HEK293T (cell line): ENCODE results near the gene PAX8.

Experiments
- CTBP1 ChIP-seq: fragments of 450-650 bp; IDR thresholded peaks from 2 replicates; pipeline ENCODE4 v1.6.1; 2016; ENCODE audit warnings: borderline replicate concordance
- ELF4 ChIP-seq: fragments of 450-650 bp; IDR thresholded peaks from 2 replicates; pipeline ENCODE4 v1.6.1; 2017; ENCODE audit warnings: antibody characterized with exemption
- FOXA1 ChIP-seq: fragments of 450-650 bp; IDR thresholded peaks from 2 replicates; pipeline ENCODE4 v1.6.1; 2016; ENCODE audit warnings: mild to moderate bottlenecking
- HDGF ChIP-seq: fragments of 450-650 bp; IDR thresholded peaks from 2 replicates; pipeline ENCODE4 v1.6.1; 2017; ENCODE audit warnings: antibody characterized with exemption, borderline replicate concordance
- LEF1 ChIP-seq: fragments of 450-650 bp; IDR thresholded peaks from 2 replicates; pipeline ENCODE4 v1.6.1; 2017; ENCODE audit warnings: mild to moderate bottlenecking, borderline replicate concordance
- SP1 ChIP-seq: fragments of 450-650 bp; IDR thresholded peaks from 2 replicates; pipeline ENCODE4 v1.6.1; 2017
- TARDBP ChIP-seq: fragments of 450-650 bp; IDR thresholded peaks from 2 replicates; pipeline ENCODE4 v1.6.1; 2016

- TF ChIP-seq FOXA1 (no peak), ELF4 (no peak), LEF1 (no peak), CTBP1 (no peak), SP1 (no peak), TARDBP (no peak), HDGF (no peak)
Measured at GRCh38 chr2:113219889-113220641, 58.7 kb downstream of the PAX8 start.
